HepG2 (cell line): ENCODE results near the gene DCUN1D4. TPM values are rescaled to one million over a fixed set of nuclear protein-coding genes. Genes with fewer than 3 reads are reported as not detected.

Experiments used
- ARNTL ChIP-seq: sonication (generic); formaldehyde crosslinking; IDR thresholded peaks from 2 replicates; pipeline ENCODE4 v1.4.0; 2020; ENCODE audit warnings: mild to moderate bottlenecking, missing genetic modification reagents
- polyA plus RNA-seq, 8 experiments: library from polyadenylated mRNA; depleted of rRNA in 3 of 8; stranded (reverse) in 7 of 8; unstranded in 1 of 8; fragments of >200 nt; fragmentation: Illumina TruSeq in 4 of 8; extraction: Trizol in 4 of 8; gene quantifications; 2 replicates each; pipeline versions ENCODE4 v1.2.1 to v1.2.3, GENCODE V29; 2011 to 2016; ENCODE audit warnings: low read depth in 4 of 8, missing spikeins in 1 of 8, mixed read lengths in 1 of 8; ENCODE audit not compliant: insufficient read depth in 1 of 8
- total RNA-seq, 5 experiments: library from RNA; depleted of rRNA; stranded (reverse); fragments of >200 nt; fragmentation: Illumina TruSeq; extraction: Trizol; gene quantifications; 2 replicates each; pipeline ENCODE4 v1.2.3, GENCODE V29; 2016; ENCODE audit warnings: low read depth in 1 of 5
- TF ChIP-seq, protein P1 (sequence below): sonication (generic); formaldehyde crosslinking; IDR thresholded peaks from 2 replicates; pipeline ENCODE4 v1.4.0; 2020; ENCODE audit warnings: low read depth, missing genetic modification reagents
- TF ChIP-seq, protein P2 (sequence below): sonication (generic); formaldehyde crosslinking; IDR thresholded peaks from 2 replicates; pipeline ENCODE4 v1.5.0; 2020; ENCODE audit warnings: mild to moderate bottlenecking, missing genetic modification reagents
- TF ChIP-seq, protein P3 (sequence below): sonication (generic); formaldehyde crosslinking; IDR thresholded peaks from 2 replicates; pipeline ENCODE4 v1.4.0; 2020; ENCODE audit warnings: mild to moderate bottlenecking, missing genetic modification reagents

DCUN1D4 gene
- total and polyA plus RNA-seq, 2 of the 13 experiments (the other 11 are each of a cell fraction or from before 2014, with no cell fraction given): 27.9 to 44.4 TPM

DNA sequence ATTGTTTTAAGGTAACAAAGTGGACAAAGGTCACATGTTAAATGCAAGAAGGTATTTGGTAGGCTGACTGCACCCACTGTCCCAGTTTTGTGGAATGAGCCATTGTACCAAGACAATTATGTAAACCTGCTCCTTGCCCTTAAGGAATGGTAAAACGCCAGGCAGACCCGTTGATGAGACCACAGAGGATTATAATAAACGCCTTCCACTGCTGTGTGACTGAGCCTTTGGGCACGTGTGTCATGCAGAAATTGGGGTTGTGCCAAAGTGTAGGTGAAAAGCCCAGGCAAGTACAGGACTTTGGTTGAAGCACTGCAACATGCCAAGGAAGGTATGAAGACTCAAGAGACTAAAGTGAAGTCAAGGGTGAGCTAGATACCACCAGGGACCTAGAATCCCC lies 117.5 kb downstream of the DCUN1D4 start (continued):
- TF ChIP-seq, protein P1, sequence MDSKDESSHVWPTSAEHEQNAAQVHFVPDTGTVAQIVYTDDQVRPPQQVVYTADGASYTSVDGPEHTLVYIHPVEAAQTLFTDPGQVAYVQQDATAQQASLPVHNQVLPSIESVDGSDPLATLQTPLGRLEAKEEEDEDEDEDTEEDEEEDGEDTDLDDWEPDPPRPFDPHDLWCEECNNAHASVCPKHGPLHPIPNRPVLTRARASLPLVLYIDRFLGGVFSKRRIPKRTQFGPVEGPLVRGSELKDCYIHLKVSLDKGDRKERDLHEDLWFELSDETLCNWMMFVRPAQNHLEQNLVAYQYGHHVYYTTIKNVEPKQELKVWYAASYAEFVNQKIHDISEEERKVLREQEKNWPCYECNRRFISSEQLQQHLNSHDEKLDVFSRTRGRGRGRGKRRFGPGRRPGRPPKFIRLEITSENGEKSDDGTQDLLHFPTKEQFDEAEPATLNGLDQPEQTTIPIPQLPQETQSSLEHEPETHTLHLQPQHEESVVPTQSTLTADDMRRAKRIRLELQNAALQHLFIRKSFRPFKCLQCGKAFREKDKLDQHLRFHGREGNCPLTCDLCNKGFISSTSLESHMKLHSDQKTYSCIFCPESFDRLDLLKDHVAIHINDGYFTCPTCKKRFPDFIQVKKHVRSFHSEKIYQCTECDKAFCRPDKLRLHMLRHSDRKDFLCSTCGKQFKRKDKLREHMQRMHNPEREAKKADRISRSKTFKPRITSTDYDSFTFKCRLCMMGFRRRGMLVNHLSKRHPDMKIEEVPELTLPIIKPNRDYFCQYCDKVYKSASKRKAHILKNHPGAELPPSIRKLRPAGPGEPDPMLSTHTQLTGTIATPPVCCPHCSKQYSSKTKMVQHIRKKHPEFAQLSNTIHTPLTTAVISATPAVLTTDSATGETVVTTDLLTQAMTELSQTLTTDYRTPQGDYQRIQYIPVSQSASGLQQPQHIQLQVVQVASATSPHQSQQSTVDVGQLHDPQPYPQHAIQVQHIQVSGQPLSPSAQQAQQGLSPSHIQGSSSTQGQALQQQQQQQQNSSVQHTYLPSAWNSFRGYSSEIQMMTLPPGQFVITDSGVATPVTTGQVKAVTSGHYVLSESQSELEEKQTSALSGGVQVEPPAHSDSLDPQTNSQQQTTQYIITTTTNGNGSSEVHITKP (CRISPR knock-in tag): no peak
- TF ChIP-seq ARNTL (CRISPR knock-in tag): no peak
- TF ChIP-seq, protein P2, sequence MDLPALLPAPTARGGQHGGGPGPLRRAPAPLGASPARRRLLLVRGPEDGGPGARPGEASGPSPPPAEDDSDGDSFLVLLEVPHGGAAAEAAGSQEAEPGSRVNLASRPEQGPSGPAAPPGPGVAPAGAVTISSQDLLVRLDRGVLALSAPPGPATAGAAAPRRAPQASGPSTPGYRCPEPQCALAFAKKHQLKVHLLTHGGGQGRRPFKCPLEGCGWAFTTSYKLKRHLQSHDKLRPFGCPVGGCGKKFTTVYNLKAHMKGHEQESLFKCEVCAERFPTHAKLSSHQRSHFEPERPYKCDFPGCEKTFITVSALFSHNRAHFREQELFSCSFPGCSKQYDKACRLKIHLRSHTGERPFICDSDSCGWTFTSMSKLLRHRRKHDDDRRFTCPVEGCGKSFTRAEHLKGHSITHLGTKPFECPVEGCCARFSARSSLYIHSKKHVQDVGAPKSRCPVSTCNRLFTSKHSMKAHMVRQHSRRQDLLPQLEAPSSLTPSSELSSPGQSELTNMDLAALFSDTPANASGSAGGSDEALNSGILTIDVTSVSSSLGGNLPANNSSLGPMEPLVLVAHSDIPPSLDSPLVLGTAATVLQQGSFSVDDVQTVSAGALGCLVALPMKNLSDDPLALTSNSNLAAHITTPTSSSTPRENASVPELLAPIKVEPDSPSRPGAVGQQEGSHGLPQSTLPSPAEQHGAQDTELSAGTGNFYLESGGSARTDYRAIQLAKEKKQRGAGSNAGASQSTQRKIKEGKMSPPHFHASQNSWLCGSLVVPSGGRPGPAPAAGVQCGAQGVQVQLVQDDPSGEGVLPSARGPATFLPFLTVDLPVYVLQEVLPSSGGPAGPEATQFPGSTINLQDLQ (CRISPR knock-in tag): no peak
- TF ChIP-seq, protein P3, sequence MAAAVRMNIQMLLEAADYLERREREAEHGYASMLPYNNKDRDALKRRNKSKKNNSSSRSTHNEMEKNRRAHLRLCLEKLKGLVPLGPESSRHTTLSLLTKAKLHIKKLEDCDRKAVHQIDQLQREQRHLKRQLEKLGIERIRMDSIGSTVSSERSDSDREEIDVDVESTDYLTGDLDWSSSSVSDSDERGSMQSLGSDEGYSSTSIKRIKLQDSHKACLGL: no peak
